DND-41 (cell line): ENCODE results near the gene ANK3.

ENCODE experiments used
- ATAC-seq: fragments of 200-7000 bp; cut with Tn5 transposase; 3 replicates; pipeline ENCODE4 v1.9.1; 2021; ENCODE audit warnings: low read depth; ENCODE audit not compliant: insufficient read depth
- DNase-seq: peaks from one replicate; pipeline ENCODE4 v3.0.0-alpha.2; 2020
- H2AFZ ChIP-seq: 2 replicates; pipeline ENCODE4 v1.6.0; 2012; ENCODE audit warnings: low read depth, low read length
- H3K27ac ChIP-seq: 2 replicates; pipeline ENCODE4 v1.5.1; 2012; ENCODE audit warnings: low read length, inconsistent platforms
- H3K27me3 ChIP-seq: fragments of 200-600 bp; sonication (generic); 2 replicates; pipeline ENCODE4 v1.6.0; 2012; ENCODE audit warnings: low read length, mild to moderate bottlenecking, inconsistent platforms; ENCODE audit not compliant: insufficient read depth, poor library complexity
- H3K36me3 ChIP-seq: 2 replicates; pipeline ENCODE4 v1.5.1; 2012; ENCODE audit warnings: low read length, inconsistent platforms; ENCODE audit not compliant: insufficient read depth
- H3K4me1 ChIP-seq: 2 replicates; pipeline ENCODE4 v1.5.1; 2012; ENCODE audit warnings: mild to moderate bottlenecking, low read length; ENCODE audit not compliant: insufficient read depth
- H3K4me2 ChIP-seq: 2 replicates; pipeline ENCODE4 v1.6.0; 2012; ENCODE audit warnings: mild to moderate bottlenecking, moderate library complexity, low read length, inconsistent platforms; ENCODE audit not compliant: insufficient read depth
- H3K4me3 ChIP-seq, 2 experiments: fragments of 200-600 bp in 1 of 2; shearing (Covaris generic) in 1 of 2; 2 replicates each; pipeline ENCODE4 v1.5.1; 2012 to 2016; ENCODE audit warnings: inconsistent platforms in 2 of 2, low read length in 2 of 2, mild to moderate bottlenecking in 2 of 2, low read depth in 1 of 2, moderate library complexity in 1 of 2
- H3K79me2 ChIP-seq: 2 replicates; pipeline ENCODE4 v1.6.0; 2012; ENCODE audit warnings: low read length, inconsistent platforms; ENCODE audit not compliant: insufficient read depth
- H3K9ac ChIP-seq: 2 replicates; pipeline ENCODE4 v1.6.0; 2012; ENCODE audit warnings: low read depth, mild to moderate bottlenecking, inconsistent platforms, low read length, moderate library complexity
- H3K9me3 ChIP-seq: 2 replicates; pipeline ENCODE4 v1.5.1; 2012; ENCODE audit warnings: low read length, moderate library complexity, mild to moderate bottlenecking, inconsistent platforms; ENCODE audit not compliant: insufficient read depth, severe bottlenecking
- H4K20me1 ChIP-seq: 2 replicates; pipeline ENCODE4 v1.6.0; 2012; ENCODE audit warnings: low read length; ENCODE audit not compliant: insufficient read depth
- CTCF ChIP-seq: IDR thresholded peaks from 2 replicates; pipeline ENCODE4 v1.5.1; 2012; ENCODE audit warnings: borderline replicate concordance, low read length, moderate library complexity, mild to moderate bottlenecking; ENCODE audit not compliant: poor library complexity, severe bottlenecking; ENCODE audit errors: extremely low read depth
- EZH2 ChIP-seq: IDR thresholded peaks from 3 replicates; pipeline ENCODE4 v1.6.1; 2012; ENCODE audit warnings: borderline replicate concordance, low read depth, mild to moderate bottlenecking, moderate library complexity, low read length, inconsistent platforms; ENCODE audit not compliant: severe bottlenecking

Gene ANK3

GRCh38 chr10:60367431-60367830 lies 22.2 kb downstream of the ANK3 start:
- DNase-seq (no peak), ATAC-seq (no peak)
- H4K20me1 ChIP-seq = no peaks in the 10 kb centered on the region
- no peak overlapping the region for H3K4me3 ChIP-seq
- no peaks in the 10 kb centered on the region for H3K4me1 ChIP-seq
- H3K4me2 ChIP-seq = no peak overlapping the region
- no peak overlapping the region for H3K9ac ChIP-seq
- no peaks in the 10 kb centered on the region for H3K79me2 ChIP-seq
- H2AFZ ChIP-seq = no peak overlapping the region
- no peaks in the 10 kb centered on the region for H3K27me3 ChIP-seq
- TF ChIP-seq EZH2 = no peak
- TF ChIP-seq CTCF = no peak
- no peaks in the 10 kb centered on the region for H3K9me3 ChIP-seq
- H3K36me3 ChIP-seq = no peaks in the 10 kb centered on the region
- H3K27ac ChIP-seq = no peak overlapping the region

- Histone ChIP-seq H4K20me1 (no peaks in the 10 kb centered on the region), H3K36me3 (no peaks in the 10 kb centered on the region), H3K4me2 (no peak overlapping the region), H3K79me2 (no peaks in the 10 kb centered on the region), H3K4me1 (no peaks in the 10 kb centered on the region), H3K4me3 (no peak overlapping the region), H3K27me3 (no peaks in the 10 kb centered on the region), H3K27ac (no peak overlapping the region), H2AFZ (no peak overlapping the region), H3K9me3 (no peaks in the 10 kb centered on the region), H3K9ac (no peak overlapping the region)
- ATAC-seq (no peak), DNase-seq (no peak)
- TF ChIP-seq EZH2 = no peak
- no peak for TF ChIP-seq CTCF
Observed at GRCh38 chr10:60367024-60367423, 22.7 kb downstream of the ANK3 start.

- TF ChIP-seq EZH2 (no peak), CTCF (no peak)
Observed at GRCh38 chr10:60363187-60363586, 26.5 kb downstream of the ANK3 start.

GRCh38 chr10:60362461-60362860 lies 27.2 kb downstream of the ANK3 start:
- Histone ChIP-seq H3K4me2 (no peak overlapping the region), H2AFZ (no peak overlapping the region), H3K27ac (no peak overlapping the region), H3K27me3 (no peaks in the 10 kb centered on the region), H3K9ac (no peak overlapping the region), H3K9me3 (no peaks in the 10 kb centered on the region), H4K20me1 (no peaks in the 10 kb centered on the region), H3K36me3 (no peaks in the 10 kb centered on the region), H3K4me3 (no peak overlapping the region), H3K4me1 (no peaks in the 10 kb centered on the region), H3K79me2 (no peaks in the 10 kb centered on the region)
- no peak for TF ChIP-seq CTCF
- TF ChIP-seq EZH2 = no peak
- ATAC-seq = no peak
- DNase-seq = no peak

More at GRCh38 chr10:60363187-60363586, 26.5 kb downstream of the ANK3 start:
- no peaks in the 10 kb centered on the region for H4K20me1 ChIP-seq
- H2AFZ ChIP-seq = no peak overlapping the region
- H3K4me1 ChIP-seq = no peaks in the 10 kb centered on the region
- no peak overlapping the region for H3K27ac ChIP-seq
- no peaks in the 10 kb centered on the region for H3K27me3 ChIP-seq
- no peak for DNase-seq
- no peak overlapping the region for H3K9ac ChIP-seq
- no peak overlapping the region for H3K4me3 ChIP-seq
- no peak for ATAC-seq
- H3K4me2 ChIP-seq = no peak overlapping the region
- no peaks in the 10 kb centered on the region for H3K79me2 ChIP-seq
- H3K9me3 ChIP-seq = no peaks in the 10 kb centered on the region
- H3K36me3 ChIP-seq = no peaks in the 10 kb centered on the region
